Umbilical cord (tissue), 2 donors: Measurements from ENCODE around the gene CRACDL. TPM values are rescaled to one million over a fixed set of nuclear protein-coding genes. Genes with fewer than 3 reads are reported as not detected.
"Not testable (repeated sequence)": the region's sequence is repeated elsewhere in the genome, so short reads cannot be mapped to it uniquely, and the experiment has no call there.

Experiments
- DNase-seq: peaks from one replicate; pipeline ENCODE4 v3.0.0-alpha.2; 2015; ENCODE audit warnings: low spot score
- total RNA-seq: library from RNA; depleted of rRNA; stranded (reverse); fragments of >200 nt; gene quantifications from one replicate; pipeline ENCODE4 v1.2.3, GENCODE V29; 2014; ENCODE audit warnings: low replicate concordance; ENCODE audit not compliant: insufficient read depth

Gene CRACDL
- total RNA-seq, 1 donor from 2014 or later: 1.9 TPM

DNA sequence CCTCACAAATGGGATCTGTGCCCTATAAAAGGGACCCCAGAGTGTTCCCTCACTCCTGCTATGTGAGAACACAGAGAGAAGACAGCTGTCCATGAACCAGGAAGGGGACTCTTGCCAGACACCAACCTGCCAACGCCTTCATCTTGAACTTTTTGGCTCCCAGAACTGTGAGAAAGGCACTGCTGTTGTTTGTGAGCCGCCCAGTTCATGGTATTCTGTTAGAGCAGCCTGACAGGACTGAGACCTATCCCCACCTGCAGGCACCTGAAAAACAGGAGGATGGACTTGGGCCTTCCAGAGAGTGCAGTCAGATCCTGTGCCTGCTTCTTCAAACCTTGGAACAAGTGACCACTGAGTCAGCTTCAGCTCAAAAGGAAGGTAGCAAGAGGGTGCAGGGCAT lies 51.4 kb downstream of the CRACDL start:
- DNase-seq: no peak

DNA sequence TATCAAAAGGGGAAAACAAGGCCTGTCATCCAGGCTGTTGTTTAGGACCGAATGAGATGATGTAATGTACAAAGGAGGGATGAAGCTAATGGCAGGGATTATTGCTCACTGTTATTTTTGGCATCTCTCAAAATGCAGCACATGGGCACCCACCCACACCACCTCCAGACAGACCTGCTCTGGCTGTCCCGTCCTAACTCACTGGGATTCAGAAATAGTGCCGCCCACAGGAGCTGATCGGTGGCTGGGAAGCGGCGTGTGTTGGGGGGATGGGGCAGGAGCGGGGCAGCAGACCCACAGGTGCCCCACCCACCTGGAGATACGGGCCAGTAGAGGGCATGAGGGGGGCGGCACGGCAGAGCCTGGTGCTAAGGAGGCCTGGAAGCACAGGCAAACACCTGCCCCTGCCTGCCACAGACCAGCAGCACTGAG lies 52.2 kb downstream of the CRACDL start:
- no peak for DNase-seq

DNA sequence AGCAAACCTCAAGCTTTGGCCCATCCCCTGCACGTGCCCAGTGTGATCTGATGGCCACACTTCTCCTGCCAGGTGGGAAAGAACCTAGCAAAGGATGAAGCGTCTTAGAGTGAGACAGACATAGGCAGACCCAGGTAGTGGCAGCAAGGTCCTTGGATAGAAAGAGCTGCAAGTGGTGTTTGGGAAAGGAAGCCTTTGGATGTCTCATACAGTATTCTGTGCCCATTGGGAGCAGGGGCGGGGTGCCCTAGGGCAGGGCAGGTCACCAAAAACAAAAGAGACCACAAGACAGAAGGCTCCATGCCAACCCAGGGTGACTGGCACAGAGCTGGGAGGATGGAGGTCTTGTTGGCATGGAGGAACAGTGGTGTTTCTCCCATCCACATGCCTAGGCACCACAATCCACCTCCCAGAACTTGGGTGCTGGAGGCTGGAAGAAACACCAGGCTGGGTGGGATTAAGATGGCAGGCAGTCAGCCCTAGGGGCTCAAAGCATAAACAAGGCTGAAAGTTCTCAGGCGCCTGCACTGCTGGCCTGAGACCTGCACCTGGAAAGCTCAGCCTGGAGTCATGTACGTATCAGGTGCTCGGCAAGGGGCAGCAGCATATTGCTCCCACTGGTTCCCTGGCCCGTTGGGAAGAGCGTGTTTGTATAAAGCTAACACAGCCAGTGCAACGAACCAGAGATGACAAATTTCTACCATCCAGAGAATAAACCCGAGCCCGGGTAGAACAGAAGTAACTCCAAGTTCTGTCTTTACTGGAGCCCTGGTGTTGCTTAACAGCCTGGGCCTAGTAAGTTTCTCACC lies 52.9 kb downstream of the CRACDL start:
- no peak for DNase-seq

DNA sequence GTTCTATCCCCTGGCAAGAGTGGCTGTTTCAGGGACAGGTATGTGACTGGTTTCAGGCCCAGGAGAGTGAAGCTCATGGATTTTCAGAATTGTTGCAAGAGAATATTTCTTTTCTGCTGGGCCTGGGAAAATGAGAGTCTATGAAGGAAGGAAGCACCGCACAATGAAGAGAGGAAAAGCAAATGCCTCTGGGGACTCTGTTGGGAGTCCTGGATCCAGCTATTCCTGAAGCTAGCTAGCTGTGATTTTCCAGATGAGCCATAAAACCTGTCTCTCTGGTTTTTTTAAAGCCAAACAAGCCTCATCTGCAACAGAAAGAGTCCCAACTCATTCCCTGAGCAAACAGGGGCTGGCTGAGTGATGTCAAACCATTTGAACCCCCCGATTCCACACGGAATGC lies 53.7 kb downstream of the CRACDL start:
- DNase-seq: no peak

DNA sequence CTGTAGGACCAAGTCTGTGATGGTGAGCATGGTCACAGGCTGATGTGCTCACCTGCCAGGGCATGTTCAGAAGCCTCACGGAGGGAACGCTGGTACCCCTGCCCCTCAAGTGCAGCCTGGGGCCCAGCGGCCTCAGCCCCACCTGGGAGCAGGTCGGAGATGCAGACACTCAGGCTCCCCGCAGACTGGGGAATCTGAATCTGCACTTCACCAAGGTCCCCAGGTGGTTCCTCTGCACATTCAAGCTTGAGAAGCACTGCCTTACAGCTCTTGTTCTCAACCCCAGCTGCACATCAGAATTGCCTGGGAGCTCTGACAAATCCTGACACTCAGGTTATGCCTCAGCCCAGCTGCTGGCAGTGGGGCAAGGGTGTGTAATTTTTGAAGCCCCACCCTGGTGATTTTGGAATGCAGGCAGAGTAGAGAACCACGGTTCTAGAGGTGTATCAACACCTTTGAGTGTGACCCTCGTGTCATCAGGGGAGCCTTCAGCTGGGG lies 54.8 kb downstream of the CRACDL start:
- no peak for DNase-seq

DNA sequence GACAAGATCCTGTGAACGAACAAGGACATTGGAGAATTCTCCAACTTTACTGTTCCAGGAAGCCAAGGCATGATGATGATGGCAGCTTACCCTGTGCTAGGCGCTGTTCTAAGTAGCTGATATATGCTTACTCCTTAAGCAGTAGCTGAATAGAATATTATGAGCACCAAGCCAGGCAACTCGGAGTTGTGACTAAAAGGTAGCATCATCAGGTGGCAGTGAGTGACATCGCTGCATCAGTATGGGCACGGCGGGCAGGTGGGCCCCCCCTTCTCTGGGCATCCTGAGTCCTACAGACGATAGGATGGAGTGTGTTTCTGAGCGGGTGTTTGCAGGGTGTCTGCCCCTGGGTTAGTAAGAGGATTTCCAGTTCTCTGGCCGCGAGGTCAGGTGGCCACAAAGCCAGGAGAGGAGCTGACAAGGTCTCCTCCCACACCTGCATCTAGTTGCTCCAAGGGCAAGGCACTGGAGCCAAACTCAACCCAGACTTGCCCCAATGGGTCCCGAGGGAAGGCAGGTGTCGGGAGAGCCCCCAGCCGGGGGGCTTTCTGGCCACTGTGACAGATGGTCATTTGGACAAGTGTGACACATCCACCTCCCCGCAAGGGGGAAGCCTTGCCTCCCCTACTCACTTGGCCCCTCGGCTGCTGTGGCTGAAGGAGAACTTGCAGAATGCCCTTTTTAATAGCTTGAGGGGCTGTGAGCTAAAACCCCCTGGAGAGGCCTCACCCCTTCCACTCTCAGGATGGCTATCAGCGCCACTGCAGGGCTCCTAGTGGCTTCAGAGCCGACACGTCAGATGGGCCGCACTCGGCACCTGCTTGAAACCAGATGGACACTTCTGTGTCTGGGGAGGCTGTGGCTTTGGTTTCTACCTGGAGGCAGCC lies 55.5 kb downstream of the CRACDL start:
- no peak for DNase-seq

DNA sequence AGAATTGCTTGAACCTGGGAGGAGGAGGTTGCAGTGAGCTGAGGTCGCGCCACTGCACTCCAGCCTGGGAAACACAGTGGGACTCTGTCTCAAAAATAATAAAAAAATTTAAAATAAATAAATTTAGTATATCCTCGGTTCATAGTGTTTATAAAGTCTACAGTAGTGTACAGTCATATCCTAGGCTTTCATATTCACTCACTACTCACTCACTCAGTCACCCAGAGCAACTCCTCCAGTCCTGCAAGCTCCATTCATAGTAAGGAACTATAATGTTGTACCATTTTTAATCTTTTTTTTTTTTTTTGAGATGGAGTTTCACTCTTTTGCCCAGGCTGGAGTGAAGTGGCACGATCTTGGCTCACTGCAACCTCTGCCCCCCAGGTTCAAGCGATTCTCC lies 58.4 kb downstream of the CRACDL start:
- not testable (repeated sequence) for DNase-seq

DNA sequence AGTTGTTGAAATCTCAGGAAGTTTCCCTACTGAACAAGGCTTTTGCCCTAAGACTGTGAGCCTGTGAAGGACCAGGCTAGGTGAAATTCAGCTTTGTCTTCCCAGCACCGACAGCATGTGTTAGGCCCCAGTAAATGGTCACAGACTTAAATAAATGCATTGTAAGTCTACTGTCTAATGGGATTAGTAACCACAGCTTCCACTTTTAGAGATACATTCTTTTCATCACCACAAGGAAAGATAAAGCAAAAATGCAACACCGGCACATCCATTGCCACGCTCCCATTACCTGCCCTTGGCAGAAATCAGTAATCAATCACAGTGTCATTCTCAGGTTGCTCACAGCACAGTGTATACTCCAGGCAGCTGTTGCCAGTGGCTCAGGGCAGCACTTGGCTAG lies 59.3 kb downstream of the CRACDL start:
- no peak for DNase-seq

DNA sequence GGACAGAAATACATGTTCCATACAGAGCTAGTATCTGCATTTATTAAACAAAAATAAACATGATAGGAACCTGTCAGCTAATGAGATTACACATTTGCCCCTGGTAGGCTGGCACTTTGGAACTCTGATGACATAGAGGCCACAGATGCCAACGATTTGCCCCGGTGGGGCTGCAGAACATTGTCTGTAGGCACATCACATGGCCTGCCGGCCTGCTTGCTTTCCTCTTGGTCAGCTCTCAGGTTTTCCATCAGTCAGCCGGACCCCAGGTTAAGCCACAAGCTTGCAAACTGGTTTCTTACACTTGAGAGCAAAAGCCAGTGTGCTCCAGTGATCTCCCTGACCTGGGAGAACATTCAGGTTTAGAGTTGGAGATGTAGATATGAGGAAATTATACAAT lies 60.3 kb downstream of the CRACDL start:
- no peak for DNase-seq

DNA sequence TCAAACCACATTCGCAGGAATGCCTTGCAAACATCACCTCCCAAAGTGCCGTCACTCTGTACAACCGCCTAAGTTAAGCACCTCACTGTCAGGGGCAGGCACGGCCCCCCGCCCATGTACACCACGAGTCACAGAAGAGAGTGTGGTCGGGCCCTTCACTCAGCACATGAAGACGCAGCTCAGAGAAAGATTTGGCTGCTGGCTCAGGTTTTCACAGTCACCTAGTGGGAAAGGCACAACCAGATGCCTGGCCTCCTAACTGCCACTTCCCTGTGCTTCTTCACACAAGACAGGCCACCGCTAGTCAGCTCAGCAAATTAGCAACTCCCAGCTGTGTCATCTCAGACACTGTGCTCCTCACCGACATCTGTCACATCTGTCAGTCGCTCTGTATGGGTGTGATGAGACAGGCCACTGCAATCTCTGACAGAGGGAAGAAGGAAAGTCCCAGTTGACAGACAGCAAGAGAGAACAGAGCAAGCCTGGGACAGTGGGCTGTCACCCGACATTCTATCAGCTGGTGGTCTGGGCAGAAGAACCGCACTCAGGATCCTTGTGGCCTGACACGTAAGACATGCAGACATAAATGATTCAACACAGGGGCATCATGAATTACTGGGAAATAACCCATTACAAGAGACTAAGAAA lies 60.8 kb downstream of the CRACDL start:
- DNase-seq: no peak

DNA sequence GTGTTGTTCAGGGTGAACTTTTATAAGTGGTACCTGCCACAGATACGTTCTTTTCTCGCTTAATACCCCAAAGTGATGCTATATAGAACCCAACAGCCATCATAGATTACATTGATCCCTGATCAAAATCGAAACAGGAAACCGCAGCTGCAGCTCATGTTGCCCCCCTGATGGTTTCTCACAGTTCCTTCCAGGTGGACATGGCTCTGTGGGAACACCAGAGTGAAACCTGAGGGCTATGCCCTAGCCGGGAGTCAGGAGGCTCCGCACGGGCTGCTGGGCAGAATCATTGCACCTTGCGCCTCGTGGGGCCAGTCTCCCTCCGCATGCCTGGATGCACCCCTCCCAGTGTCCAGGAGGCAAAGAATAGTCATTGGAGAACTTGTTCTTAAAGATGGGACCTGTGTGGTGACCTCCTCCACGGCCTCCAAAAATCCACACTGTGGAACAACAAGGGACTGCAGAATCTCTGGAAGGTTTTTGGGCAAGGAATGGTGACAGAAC lies 61.8 kb downstream of the CRACDL start:
- DNase-seq: no peak

DNA sequence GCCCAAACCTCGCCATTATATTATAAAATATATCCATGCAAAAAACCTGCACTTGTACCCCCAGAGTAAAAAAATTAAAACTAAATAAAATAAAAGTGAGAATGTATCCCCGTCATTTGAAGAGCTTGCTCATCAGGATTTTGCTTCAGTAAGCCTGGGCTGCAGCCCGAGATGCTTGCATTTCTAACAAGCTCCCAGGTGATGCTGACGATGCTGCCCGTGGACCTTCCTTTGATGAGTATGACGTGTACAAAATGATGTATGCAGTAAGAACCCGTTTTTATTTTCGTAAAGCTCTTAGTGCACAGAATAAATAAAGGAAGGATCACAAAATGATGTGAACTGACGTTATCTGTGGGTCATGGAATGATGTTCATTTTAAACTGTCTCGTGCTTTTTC lies 63.5 kb downstream of the CRACDL start:
- DNase-seq: no peak

DNA sequence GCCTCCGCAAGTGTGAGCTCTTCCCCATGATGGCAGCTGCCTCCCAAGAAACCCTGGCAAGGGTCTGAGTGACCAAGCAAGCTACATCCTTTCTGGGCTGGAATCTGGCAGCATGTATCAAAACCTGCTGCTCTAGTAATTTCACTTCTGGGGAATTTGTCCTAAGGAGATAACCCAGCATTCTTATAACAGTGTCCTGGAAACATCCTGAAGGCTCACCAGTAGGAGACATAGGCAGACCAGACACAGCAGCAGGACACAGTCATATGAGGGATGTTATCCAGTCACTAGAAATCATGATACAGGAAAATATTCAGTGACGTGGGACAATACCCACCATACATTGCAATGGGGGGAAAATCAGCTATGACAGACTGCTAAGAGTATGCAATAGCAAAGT lies 64.5 kb downstream of the CRACDL start:
- no peak for DNase-seq

DNA sequence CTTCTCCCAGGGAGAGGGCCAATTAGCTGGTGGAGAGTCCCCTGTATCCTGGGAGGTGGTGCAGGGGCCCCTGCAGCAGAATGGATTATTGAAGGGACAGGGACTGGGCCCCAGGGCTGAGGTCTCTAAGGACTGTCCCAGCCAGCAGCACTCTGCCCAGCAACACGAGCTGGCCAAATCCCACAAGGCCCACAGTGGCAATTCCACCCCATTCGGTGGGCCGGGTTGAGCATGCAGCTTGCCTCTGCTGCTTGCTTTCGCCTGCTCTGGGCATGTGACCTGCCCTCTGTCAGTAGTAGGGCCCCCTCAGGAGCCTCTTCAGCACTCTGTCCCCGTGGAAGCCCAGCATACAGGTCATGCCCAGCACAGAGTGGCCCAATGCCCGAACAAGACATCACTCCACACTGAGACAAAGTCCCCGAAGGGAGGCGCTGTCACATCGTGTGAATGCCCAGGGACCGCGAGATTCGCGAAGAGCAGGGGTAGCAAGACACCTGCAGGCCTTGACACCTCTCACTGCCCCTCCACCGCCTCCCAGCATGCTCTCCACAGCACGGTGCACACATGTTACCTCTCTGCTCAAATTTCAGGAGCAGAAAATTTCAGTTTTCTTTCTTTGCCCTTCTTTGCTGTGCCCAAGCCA lies 65.4 kb downstream of the CRACDL start:
- no peak for DNase-seq

DNA sequence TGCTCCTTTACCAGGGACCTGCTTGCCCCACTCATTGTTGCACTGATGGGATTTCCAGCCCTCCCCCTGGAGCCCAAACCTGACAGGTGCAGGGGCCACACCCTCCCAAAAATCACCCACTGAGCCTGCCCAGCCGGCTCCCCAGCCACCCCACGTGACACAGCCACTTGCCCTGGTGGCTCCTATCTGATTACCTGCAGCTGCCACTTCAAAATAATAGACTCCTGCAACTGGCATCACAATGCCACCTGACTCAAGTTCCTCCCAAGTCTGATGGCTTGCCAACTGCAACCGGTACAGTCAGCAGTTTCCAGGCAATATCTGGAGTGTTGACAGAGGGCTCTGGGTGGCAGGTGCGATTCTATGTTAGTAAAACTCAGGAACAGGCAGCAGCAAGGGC lies 66.2 kb downstream of the CRACDL start:
- no peak for DNase-seq

DNA sequence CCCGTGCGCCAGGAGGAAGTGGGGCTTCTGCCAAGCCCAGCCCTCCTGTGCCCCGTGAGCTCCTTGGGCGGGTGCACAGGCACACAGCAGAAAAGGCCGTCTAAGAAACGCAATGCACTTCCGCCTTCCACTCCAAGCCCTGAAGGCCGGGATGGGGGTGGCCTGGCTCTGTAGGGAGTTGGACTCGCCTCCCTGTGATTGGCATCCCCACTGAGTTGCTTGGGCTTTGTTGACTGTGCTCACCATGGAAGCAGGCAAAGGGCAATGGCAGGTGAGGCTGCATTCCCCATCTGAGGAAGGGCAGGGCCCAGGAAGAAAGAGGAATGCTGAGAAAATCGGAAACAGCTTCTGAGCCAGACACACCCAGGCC lies 66.8 kb downstream of the CRACDL start:
- peak; percentile 48 for DNase-seq

DNA sequence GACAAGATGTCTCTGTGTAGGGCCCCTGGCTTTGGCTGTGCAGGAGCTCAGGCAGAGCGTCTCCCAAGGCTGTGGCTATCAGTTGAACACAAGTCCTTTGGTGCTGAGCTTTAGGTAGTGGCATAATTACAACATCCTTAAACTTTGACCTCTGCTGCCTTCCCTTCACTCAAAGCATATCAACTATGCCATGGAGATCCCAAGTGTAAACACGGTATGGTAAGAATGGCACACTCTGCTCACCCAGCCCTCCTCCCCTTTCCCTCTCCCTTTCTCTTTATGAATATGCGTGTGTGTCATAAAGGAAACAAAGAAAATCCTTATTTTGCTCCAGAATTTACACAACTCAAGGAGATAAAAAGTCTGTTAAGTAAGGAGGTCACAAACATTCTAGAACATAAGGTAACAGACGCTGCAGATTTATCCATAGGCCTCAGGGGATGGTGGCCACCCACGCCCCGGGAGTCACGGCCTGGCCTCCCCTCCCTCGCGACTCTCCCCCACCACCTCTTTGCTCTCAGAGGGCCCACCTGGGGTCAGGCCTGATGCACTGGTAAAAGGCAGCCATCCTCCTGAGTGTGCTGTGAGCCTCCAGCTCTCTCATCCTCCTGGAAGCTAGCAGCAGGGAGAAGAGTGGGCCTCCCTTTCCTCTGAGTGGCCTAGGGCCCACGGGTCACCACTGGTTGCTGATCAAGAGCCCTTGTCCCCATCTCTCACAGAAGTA lies 67.3 kb downstream of the CRACDL start:
- DNase-seq: no peak

DNA sequence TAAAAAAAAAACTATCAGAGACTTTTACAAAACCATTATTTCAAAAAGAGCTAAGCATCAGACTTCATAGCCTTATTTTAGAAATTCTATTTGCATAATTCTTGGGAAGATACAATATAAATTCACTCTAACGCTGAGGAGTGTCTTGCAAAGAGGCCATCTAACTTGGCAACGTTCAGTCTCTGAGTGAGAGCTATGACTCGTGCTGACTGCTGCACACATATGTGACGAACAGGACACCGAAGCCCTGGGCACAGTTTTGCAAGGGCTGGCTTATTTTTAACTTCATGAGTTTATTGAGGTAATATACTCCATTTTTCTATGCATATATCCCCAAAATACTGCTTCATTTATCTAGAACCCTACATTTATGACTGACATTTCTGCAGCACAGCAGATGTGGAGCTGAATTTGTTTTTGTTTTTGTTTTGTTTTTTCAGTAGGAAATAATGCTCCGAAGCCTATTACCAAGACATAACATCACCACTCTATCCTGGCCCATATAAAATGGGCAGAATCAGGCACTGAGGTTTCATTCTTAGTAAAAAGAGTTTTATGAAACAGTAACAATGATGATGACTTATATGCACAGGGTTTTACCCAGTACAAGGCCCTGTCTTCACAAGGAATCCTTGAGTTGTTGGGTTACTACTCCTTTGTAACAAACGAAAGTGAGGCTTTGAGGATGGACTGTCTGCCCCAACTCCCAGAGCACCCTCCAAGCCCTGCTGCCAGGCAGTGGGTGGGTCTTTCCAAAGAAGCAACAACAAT lies 68.3 kb downstream of the CRACDL start:
- DNase-seq: no peak

DNA sequence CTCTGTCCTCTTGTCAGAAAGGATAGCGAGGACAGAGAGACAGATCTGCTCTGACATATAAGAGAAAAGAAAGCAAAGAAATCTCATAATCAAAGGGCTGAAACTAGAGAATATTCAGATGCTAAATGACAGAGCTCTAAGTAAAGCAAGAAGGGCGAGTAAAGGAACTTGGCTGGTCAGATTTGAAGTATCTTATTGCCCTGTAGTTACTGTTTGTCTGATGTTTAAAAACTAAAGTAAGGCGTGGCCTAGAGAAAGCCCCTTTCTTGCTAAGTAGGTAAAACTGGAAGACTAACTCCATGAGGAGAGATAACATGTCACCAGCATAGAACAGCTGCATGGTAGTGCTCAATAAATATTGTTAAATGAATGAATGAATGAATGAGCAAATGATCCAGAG lies 70.0 kb downstream of the CRACDL start:
- no peak for DNase-seq

DNA sequence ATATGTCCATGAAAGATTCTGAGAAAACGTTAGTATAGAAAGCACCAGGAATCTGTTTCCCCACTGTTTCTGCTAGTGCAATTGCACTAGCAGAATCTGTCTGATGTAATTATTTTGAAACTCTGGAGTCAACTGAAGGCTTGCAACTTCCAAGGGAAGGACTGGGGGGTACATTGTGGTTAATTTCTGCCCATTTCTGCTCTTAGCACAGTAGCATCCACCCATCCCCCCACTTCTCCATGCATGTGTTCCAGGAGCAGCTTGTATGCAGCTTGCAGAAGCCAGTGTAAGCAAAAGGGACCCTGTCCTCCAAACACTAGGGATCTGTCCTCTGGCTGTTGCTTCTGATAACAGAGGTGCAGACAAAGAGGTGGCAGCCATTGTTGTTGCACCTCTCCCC lies 74.4 kb downstream of the CRACDL start:
- DNase-seq: no peak
